Measurements from ENCODE around the gene KRTAP2-1.
A peak's percentile ranks its signal among the peaks of the same experiment; 100 is the strongest.
"Not testable (repeated sequence)": the region's sequence is repeated elsewhere in the genome, so short reads cannot be mapped to it uniquely, and the experiment has no call there.

The KRTAP2-1 gene

GRCh38 chr17:41046735-41047465 lies at the start of gene KRTAP2-1:
KRTAP2-1 (minus strand) TSS chr17:41047316; CDS start chr17:41047267, 49 bp downstream.
- DNase-seq (ENCODE audit: low spot score) = not testable (repeated sequence)

GRCh38 chr17:41096055-41096454 lies 48.9 kb upstream of the KRTAP2-1 start:
- DNase-seq (ENCODE audit: low spot score) = no peak

GRCh38 chr17:41088760-41089352 lies 41.7 kb upstream of the KRTAP2-1 start:
- DNase-seq (ENCODE audit: low spot score) = not testable (repeated sequence)

GRCh38 chr17:41084100-41084856 lies 37.2 kb upstream of the KRTAP2-1 start, which contains the start of gene KRTAP4-7:
KRTAP4-7 (plus strand) TSS chr17:41084150; CDS start chr17:41084207, 57 bp downstream.
- not testable (repeated sequence) for DNase-seq (ENCODE audit: low spot score)

GRCh38 chr17:41083427-41083826 lies 36.3 kb upstream of the KRTAP2-1 start:
- DNase-seq (ENCODE audit: low spot score) = not testable (repeated sequence)

GRCh38 chr17:41082626-41083025 lies 35.5 kb upstream of the KRTAP2-1 start:
- DNase-seq (ENCODE audit: low spot score) = no peak

GRCh38 chr17:41076788-41077187 lies 29.7 kb upstream of the KRTAP2-1 start:
- DNase-seq (ENCODE audit: low spot score) = no peak

- no peak for DNase-seq (ENCODE audit: low spot score)
Measured at GRCh38 chr17:41073676-41074075, 26.6 kb upstream of the KRTAP2-1 start.

GRCh38 chr17:41071606-41072360 lies 24.7 kb upstream of the KRTAP2-1 start:
- DNase-seq (ENCODE audit: low spot score) = no peak

- DNase-seq (ENCODE audit: low spot score) = no peak
Measured at GRCh38 chr17:41069031-41069430, 21.9 kb upstream of the KRTAP2-1 start.

GRCh38 chr17:41067281-41067680 lies 20.2 kb upstream of the KRTAP2-1 start:
- DNase-seq (ENCODE audit: low spot score) = no peak

GRCh38 chr17:41065829-41066624 lies 18.9 kb upstream of the KRTAP2-1 start, which contains the start of gene KRTAP2-4:
KRTAP2-4 (minus strand) TSS chr17:41065879; CDS start chr17:41065845, 34 bp downstream.
- peak; percentile 72 for DNase-seq (ENCODE audit: low spot score)

- not testable (repeated sequence) for DNase-seq (ENCODE audit: low spot score)
Measured at GRCh38 chr17:41065016-41065689, 18.0 kb upstream of the KRTAP2-1 start.

- no peak for DNase-seq (ENCODE audit: low spot score)
Measured at GRCh38 chr17:41064301-41064700, 17.2 kb upstream of the KRTAP2-1 start.

- no peak for DNase-seq (ENCODE audit: low spot score)
Measured at GRCh38 chr17:41063449-41063848, 16.3 kb upstream of the KRTAP2-1 start.

GRCh38 chr17:41061964-41062363 lies 14.8 kb upstream of the KRTAP2-1 start:
- DNase-seq (ENCODE audit: low spot score) = peak; percentile 83

GRCh38 chr17:41060052-41060604 lies 13.0 kb upstream of the KRTAP2-1 start, which contains the start of gene KRTAP2-3:
KRTAP2-3 (minus strand) TSS chr17:41060114; CDS start chr17:41060050, 64 bp downstream.
- peak; percentile 85 for DNase-seq (ENCODE audit: low spot score)

- DNase-seq (ENCODE audit: low spot score) = peak; percentile 82
Measured at GRCh38 chr17:41059276-41060051, 12.3 kb upstream of the KRTAP2-1 start.

- no peak for DNase-seq (ENCODE audit: low spot score)
Measured at GRCh38 chr17:41058741-41059140, 11.6 kb upstream of the KRTAP2-1 start.
